ENCODE measurements around the gene FGFR4.

DNA sequence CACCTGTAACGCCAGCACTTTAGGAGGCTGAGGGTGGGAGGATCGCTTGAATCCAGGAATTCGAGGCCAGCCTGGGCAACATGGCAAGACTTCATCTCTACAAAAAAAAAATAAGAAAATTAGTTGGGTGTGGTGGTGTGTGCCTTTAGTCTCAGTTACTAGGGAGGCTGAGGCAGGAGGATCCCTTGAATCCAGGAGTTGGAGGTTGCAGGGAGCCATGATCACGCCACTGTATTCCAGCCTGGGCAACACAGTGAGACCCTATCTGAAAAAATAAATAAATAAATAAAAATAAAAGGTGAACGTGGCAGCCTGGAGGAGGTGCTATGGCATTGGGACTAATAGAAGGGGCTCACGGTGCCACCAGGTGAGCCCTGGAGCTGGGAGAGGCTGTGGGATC, 7.1 kb downstream of the FGFR4 start:
- TF ChIP-seq, protein P1, sequence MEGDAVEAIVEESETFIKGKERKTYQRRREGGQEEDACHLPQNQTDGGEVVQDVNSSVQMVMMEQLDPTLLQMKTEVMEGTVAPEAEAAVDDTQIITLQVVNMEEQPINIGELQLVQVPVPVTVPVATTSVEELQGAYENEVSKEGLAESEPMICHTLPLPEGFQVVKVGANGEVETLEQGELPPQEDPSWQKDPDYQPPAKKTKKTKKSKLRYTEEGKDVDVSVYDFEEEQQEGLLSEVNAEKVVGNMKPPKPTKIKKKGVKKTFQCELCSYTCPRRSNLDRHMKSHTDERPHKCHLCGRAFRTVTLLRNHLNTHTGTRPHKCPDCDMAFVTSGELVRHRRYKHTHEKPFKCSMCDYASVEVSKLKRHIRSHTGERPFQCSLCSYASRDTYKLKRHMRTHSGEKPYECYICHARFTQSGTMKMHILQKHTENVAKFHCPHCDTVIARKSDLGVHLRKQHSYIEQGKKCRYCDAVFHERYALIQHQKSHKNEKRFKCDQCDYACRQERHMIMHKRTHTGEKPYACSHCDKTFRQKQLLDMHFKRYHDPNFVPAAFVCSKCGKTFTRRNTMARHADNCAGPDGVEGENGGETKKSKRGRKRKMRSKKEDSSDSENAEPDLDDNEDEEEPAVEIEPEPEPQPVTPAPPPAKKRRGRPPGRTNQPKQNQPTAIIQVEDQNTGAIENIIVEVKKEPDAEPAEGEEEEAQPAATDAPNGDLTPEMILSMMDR (IDR thresholded peaks at IDR 0.05) = no peak
- TF ChIP-seq POLR2A (IDR thresholded peaks at IDR 0.05) (no peak), POLR2AphosphoS5 (IDR thresholded peaks at IDR 0.05; ENCODE audit: insufficient read depth in 1 of 2, low read depth in 1 of 2) (no peak)
